Aorta (tissue), 5 donors: Measurements from ENCODE around the gene THAP4. TPM values are rescaled to one million over a fixed set of nuclear protein-coding genes. Genes with fewer than 3 reads are reported as not detected.

Source experiments
- ATAC-seq: fragments of 200-7000 bp; cut with Tn5 transposase; one replicate; pipeline ENCODE4 v1.9.1; 2022; ENCODE audit warnings: moderate library complexity; ENCODE audit not compliant: low FRiP score
- DNase-seq, 2 donors: peaks; one replicate each; pipeline ENCODE4 v3.0.0-alpha.2; 2020
- H3K27ac ChIP-seq, 2 donors: one replicate each; pipeline ENCODE4 v1.5.1; 2013; ENCODE audit warnings: low read length in 2 of 2, mild to moderate bottlenecking in 2 of 2, moderate library complexity in 2 of 2, control low read depth in 1 of 2, inconsistent platforms in 1 of 2, low read depth in 1 of 2
- H3K27me3 ChIP-seq, 2 donors: one replicate each; pipeline ENCODE4 v1.6.1; 2013; ENCODE audit warnings: control low read depth in 1 of 2, low read length in 1 of 2, mild to moderate bottlenecking in 1 of 2, moderate library complexity in 1 of 2; ENCODE audit not compliant: insufficient read depth in 2 of 2, control insufficient read depth in 1 of 2
- H3K36me3 ChIP-seq, 2 donors: one replicate each; pipeline ENCODE4 v1.6.1; 2013; ENCODE audit warnings: control low read depth in 1 of 2, low read length in 1 of 2, mild to moderate bottlenecking in 1 of 2; ENCODE audit not compliant: insufficient read depth in 2 of 2, control insufficient read depth in 1 of 2
- H3K4me1 ChIP-seq, 2 donors: one replicate each; pipeline ENCODE4 v1.6.1; 2013; ENCODE audit warnings: low read length in 2 of 2, control low read depth in 1 of 2, mild to moderate bottlenecking in 1 of 2, moderate library complexity in 1 of 2; ENCODE audit not compliant: insufficient read depth in 2 of 2, control insufficient read depth in 1 of 2
- H3K4me3 ChIP-seq, 2 donors: one replicate each; pipeline ENCODE4 v1.5.1; 2013; ENCODE audit warnings: low read length in 2 of 2, control low read depth in 1 of 2, mild to moderate bottlenecking in 1 of 2
- H3K9me3 ChIP-seq: one replicate; pipeline ENCODE4 v1.6.1; 2013; ENCODE audit warnings: mild to moderate bottlenecking, low read length; ENCODE audit not compliant: control insufficient read depth
- WGBS, 2 donors: extraction: QIAGEN DNeasy Blood & Tissue Kit; methylation state at CpG; one replicate each; pipeline ENCODE4 v1.1.7; 2013; 5-methylcytosine and 5-hydroxymethylcytosine counted together
- intact Hi-C, 2 donors: fragments of 100-400 bp; cut with DNase I; formaldehyde crosslinking; loops; one replicate each; pipeline versions ENCODE4 v1.14.2 to v1.15.0; 2022
- polyA plus RNA-seq, 2 donors: library from polyadenylated mRNA; stranded (reverse); fragments of 200-250 nt; gene quantifications; one replicate each; pipeline ENCODE4 v1.2.3, GENCODE V29; 2013
- total RNA-seq, 2 donors: library from RNA; stranded (reverse); fragmentation: NEBNext Ultra II Directional; extraction: Animal tissue kit (Norgen Biotek cat#: 25700); gene quantifications; one replicate each; pipeline ENCODE4 v1.2.1, GENCODE V29; 2021
- donor health status: healthy with polysubstance abuse.
- donor health status: Bipolar disorder and iron deficiency.
- donor health status: DM: no; HTN: no; CAD: no.
- donor health status: DM: no; HTN: no; CAD: no.
- donor health status: DM: yes; HTN: yes; CAD: no.

Gene THAP4
- total and polyA plus RNA-seq, 4 donors, result 24.3 to 41.5 (median 30.5) TPM

DNA sequence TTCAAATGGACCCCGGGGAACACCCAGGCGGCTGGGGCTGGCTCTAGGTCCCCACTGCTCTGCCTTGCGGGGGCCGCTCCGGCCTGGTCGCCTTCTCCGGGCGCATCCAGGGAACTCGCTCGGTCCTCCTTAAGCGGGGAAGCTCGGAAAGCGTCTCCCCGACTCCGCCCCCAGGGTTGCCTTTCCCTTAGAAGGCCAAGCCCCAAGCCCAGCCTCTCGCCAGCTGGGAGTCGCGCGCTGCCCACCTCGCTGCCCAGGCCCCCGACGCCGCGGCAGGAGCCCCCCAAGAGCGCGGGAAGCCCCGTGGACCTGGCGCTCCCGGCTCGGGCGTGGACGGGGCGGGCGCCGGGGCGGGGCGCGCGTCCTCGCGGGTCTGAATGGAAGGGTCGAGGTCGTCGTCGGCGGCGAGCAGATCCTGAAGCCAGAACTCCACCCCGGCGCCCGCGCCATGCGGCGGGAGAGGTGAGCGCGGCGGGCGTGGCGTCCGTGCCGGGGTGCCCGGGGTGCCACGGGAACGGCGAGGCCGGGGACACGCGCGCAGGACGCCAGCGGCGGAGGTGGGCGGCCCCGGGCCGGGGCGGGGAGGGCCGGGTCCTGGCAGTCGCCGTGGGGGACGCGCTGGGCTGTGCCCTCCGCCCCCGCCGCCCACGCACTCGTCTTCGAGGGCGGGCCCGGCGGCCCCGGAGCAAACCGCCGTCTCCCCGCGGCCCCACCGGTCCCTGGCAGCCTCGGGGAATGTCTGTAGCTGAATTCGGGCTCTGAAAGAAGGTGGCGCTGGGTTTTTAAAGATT, 78.2 kb downstream of the THAP4 start, which contains the start of gene BOK:
Gene BOK (plus strand): TSS at position 214 of the 791 bp plus-strand sequence. CDS start 739 bp downstream, outside the sequence.
- WGBS, 2 donors, result 1 to 4% methylated on average over 62 to 98 of the region's 98 CpGs
- no peaks in the 10 kb centered on the region for H3K27me3 ChIP-seq
- peaks cover 8% of the 10 kb centered on the region for H3K9me3 ChIP-seq
- DNase-seq, result peak in 1 of 2 donors; percentile 73
- intact Hi-C loops, result no loop called here
- H3K4me3 ChIP-seq, result peak within 1 kb of the TSS; percentile 28 to 34
- no peaks in the 10 kb centered on the region for H3K4me1 ChIP-seq
- H3K36me3 ChIP-seq, result no peaks in the 10 kb centered on the region
- H3K27ac ChIP-seq, result no peak within 1 kb of the TSS
- ATAC-seq, result no peak

GRCh38 chr2:241556746-241557145, 80.2 kb downstream of the THAP4 start:
- Histone ChIP-seq H3K4me1 (no peaks in the 10 kb centered on the region), H3K4me3 (no peak overlapping the region), H3K9me3 (peaks cover 8% of the 10 kb centered on the region), H3K27ac (no peak overlapping the region), H3K27me3 (no peaks in the 10 kb centered on the region), H3K36me3 (no peaks in the 10 kb centered on the region)
- ATAC-seq, result no peak
- intact Hi-C loops, result no loop called here
- DNase-seq, result no peak

DNA sequence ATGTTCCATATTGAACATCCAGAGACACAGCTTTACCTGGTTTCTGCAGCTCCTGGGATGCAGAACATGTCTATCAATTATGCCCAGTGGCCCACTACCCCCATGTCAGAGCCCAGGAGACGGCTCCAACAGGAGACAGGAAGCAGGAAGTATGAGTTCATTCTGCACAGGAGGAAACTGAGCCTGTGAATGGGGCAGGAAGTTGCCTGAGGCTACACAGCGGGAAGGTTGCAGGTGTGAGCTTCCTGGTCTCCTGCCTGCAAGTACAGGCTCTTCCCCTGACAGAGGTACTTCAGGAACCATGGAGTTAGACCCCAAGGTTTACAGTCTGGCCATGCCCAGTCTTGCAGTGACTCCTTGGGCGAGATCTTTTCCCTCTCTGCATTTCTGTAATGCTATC, 81.2 kb downstream of the THAP4 start:
- ATAC-seq (no peak), DNase-seq (no peak)
- intact Hi-C loops, result no loop called here
- Histone ChIP-seq H3K9me3 (peaks cover 8% of the 10 kb centered on the region), H3K27ac (no peak overlapping the region), H3K36me3 (no peaks in the 10 kb centered on the region), H3K27me3 (no peaks in the 10 kb centered on the region), H3K4me3 (no peak overlapping the region), H3K4me1 (no peaks in the 10 kb centered on the region)
- WGBS, 2 donors, result 56 to 67% methylated on average over 3 of the region's 3 CpGs

GRCh38 chr2:241554610-241555322, 82.2 kb downstream of the THAP4 start:
- H3K4me1 ChIP-seq, result no peaks in the 10 kb centered on the region
- no peak for ATAC-seq
- DNase-seq, result no peak
- WGBS, 2 donors, result 84 to 88% methylated on average over 7 of the region's 7 CpGs
- peaks cover 8% of the 10 kb centered on the region for H3K9me3 ChIP-seq
- no peak overlapping the region for H3K4me3 ChIP-seq
- no peak overlapping the region for H3K27ac ChIP-seq
- no peaks in the 10 kb centered on the region for H3K36me3 ChIP-seq
- intact Hi-C loops, result no loop called here
- no peaks in the 10 kb centered on the region for H3K27me3 ChIP-seq

DNA sequence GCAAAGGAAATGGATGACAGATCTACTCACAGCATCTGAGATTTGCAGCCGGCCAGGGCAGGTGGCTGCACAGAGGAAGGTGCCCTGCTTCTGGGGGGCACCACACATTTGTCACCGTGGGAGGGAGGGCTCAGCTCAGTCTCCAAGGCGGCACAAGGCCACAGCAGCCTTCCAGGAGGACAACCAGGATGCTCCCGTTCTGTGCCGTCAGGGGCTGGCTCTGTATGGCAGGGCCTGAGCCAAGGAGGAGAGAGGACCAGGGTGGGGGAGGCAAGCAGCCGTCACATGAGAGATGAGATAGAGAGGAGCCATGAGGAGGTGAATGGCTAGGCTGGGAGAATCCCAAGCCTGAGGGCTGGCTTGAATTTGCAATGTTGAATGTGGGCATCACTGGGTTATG, 83.0 kb downstream of the THAP4 start:
- intact Hi-C loops, result no loop called here
- WGBS, 2 donors, result 49 to 64% methylated on average over 6 of the region's 6 CpGs
- H3K36me3 ChIP-seq, result no peaks in the 10 kb centered on the region

DNA sequence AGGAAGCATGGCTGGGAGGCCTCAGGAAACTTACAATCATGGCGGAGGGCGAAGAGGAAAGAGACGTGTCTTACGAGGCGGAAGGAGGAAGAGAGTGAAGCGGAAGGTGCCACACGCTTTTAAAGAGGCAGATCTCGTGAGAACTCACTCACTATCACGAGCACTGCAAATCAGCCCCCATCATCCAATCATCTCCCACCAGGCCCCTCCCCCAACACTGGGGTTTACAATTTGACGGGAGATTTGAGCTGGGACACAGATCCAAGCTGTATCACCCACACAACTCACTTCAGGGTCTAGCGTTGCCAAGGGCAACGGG, 83.5 kb downstream of the THAP4 start:
- Histone ChIP-seq H3K9me3 (peaks cover 8% of the 10 kb centered on the region), H3K36me3 (no peaks in the 10 kb centered on the region), H3K27ac (no peak overlapping the region), H3K27me3 (no peaks in the 10 kb centered on the region), H3K4me3 (no peak overlapping the region), H3K4me1 (no peaks in the 10 kb centered on the region)
- WGBS, 2 donors, result 76 to 80% methylated on average over 12 of the region's 12 CpGs
- intact Hi-C loops, result no loop called here
- ATAC-seq (no peak), DNase-seq (no peak)

More for the DNA sequence above, 83.0 kb downstream of the THAP4 start:
- Histone ChIP-seq H3K27me3 (no peaks in the 10 kb centered on the region), H3K9me3 (peaks cover 8% of the 10 kb centered on the region), H3K4me1 (no peaks in the 10 kb centered on the region), H3K27ac (no peak overlapping the region), H3K4me3 (no peak overlapping the region)
- DNase-seq (no peak), ATAC-seq (no peak)

GRCh38 chr2:241551998-241552737, 84.8 kb downstream of the THAP4 start:
- no peak for DNase-seq
- no peak for ATAC-seq
- H3K27ac ChIP-seq, result no peak overlapping the region
- H3K4me3 ChIP-seq, result no peak overlapping the region
- WGBS, 2 donors, result 80 to 87% methylated on average over 33 of the region's 33 CpGs
- H3K9me3 ChIP-seq, result peaks cover 8% of the 10 kb centered on the region
- H3K27me3 ChIP-seq, result no peaks in the 10 kb centered on the region
- H3K4me1 ChIP-seq, result no peaks in the 10 kb centered on the region
- intact Hi-C loops, result no loop called here
- no peaks in the 10 kb centered on the region for H3K36me3 ChIP-seq

- no peak overlapping the region for H3K4me3 ChIP-seq
- WGBS, 2 donors, result 76 to 77% methylated on average over 10 to 12 of the region's 12 CpGs
Measured at GRCh38 chr2:241551599-241551997, 85.4 kb downstream of the THAP4 start.

More at GRCh38 chr2:241551599-241551997, 85.4 kb downstream of the THAP4 start:
- no peak for DNase-seq
- no peak overlapping the region for H3K27ac ChIP-seq
- no peak for ATAC-seq
- intact Hi-C loops, result no loop called here
- no peaks in the 10 kb centered on the region for H3K4me1 ChIP-seq
- H3K9me3 ChIP-seq, result peaks cover 8% of the 10 kb centered on the region
- no peaks in the 10 kb centered on the region for H3K27me3 ChIP-seq
- H3K36me3 ChIP-seq, result no peaks in the 10 kb centered on the region
